ENCODE measurements around the gene DIS3L2.

DNA sequence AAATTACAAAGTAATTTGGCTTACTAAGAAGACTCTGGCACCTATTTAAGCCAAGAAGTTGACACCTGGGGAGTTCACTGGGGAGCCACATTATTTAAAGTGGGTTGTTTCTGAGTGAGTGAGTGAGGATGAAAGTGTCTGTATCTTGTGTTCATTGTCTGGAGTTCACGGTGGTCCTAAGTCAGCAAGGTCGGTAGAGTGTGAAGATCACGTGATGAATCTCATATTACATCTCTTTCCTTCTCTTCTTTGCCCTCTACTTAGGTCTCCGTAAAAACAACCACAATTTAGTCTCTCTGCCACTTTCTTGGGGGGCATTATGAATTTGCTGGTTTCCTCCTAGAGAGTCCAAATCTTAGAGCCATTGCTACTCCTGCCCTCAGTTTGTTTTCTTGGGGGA is 67.8 kb downstream of the DIS3L2 start:
- TF ChIP-seq CTCF (IDR thresholded peaks at IDR 0.05 in 8 of 11, conservative IDR thresholded peaks at IDR 0.05 in 3 of 11) (no peak), POLR2AphosphoS5 (IDR thresholded peaks at IDR 0.05) (no peak)
